Epithelial cell of proximal tubule (primary cell): Measurements from ENCODE around the gene MED13L. TPM values are rescaled to one million over a fixed set of nuclear protein-coding genes. Genes with fewer than 3 reads are reported as not detected.

Source experiments
- DNase-seq: peaks from one replicate; pipeline ENCODE4 v3.0.0-alpha.2; 2011; ENCODE audit warnings: low read depth
- H3K4me3 ChIP-seq: 2 replicates; pipeline ENCODE4 v1.5.1; 2011; ENCODE audit warnings: low read depth, mild to moderate bottlenecking, low read length
- CTCF ChIP-seq: conservative IDR thresholded peaks from 2 replicates; pipeline ENCODE4 v1.5.1; 2012; ENCODE audit warnings: low read depth, mild to moderate bottlenecking, low read length
- total RNA-seq: library from RNA; depleted of rRNA; stranded (reverse); fragments of >200 nt; gene quantifications from 2 replicates; pipeline ENCODE4 v1.2.3, GENCODE V29; 2015

Gene MED13L
- total RNA-seq, 1 donor from 2014 or later = 37.9 TPM

DNA sequence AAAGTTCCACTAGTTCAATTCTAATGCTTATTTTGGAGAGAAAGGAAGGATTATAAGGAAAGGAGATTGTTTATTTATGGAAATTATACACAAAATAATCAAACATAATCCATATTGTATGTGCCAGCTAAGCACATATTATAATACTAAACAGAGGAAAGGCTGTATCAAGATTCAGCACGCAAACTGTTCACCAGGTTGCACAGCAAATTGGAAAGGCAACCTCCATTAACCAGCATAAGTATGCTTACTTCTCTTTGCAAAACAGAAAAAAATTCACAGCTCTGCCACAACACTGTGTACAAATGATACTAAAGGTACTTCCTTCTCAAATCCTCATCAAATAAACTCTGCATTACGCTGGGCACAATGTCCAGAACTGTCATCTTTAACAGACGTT lies 146.3 kb downstream of the MED13L start:
- TF ChIP-seq CTCF = no peak
- H3K4me3 ChIP-seq = no peak overlapping the region
- no peak for DNase-seq

GRCh38 chr12:116130431-116130830 lies 147.1 kb downstream of the MED13L start:
- no peak for TF ChIP-seq CTCF
- DNase-seq = no peak
- H3K4me3 ChIP-seq = no peak overlapping the region

DNA sequence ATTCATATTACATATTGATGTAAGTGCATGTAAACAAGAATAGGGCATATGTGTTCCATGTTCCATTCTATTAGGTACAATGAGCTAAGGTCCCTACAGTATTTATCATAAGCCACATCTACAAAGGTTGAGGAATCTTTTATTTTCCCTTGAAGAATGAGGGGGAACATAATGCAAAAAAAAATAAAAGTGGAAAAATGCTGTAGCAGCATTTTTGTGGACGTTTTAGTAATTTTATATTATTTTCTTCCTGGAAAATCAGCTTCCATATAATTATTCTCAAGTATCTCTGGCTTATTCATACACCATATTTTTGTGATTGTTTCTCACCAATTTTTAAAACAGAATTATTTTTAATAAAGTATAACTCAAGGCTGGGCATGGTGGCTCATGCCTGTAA lies 148.7 kb downstream of the MED13L start:
- no peak for TF ChIP-seq CTCF
- no peak overlapping the region for H3K4me3 ChIP-seq
- DNase-seq = no peak

- H3K4me3 ChIP-seq = no peak overlapping the region
- DNase-seq = no peak
- TF ChIP-seq CTCF = no peak
Measured at GRCh38 chr12:116127859-116128258, 149.6 kb downstream of the MED13L start.

DNA sequence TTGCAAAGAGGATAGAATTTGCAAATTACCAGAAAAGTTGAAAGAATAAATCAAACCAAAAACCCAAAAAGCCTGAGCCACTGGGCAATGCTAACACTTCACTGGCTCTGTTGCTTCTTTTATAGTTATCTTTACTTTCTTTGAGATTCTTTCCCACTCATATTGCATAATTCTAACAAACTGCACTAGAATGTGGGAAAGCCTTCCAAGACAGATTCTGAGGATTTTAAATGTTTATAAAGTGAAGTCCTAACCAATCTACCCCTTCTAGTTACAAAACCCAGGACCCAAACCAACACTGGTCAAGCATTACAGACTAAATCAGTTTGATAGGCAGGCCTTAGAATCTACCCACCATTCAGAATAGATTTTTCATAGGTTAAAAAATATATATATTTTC lies 150.9 kb downstream of the MED13L start:
- no peak overlapping the region for H3K4me3 ChIP-seq
- no peak for TF ChIP-seq CTCF
- no peak for DNase-seq

- no peak overlapping the region for H3K4me3 ChIP-seq
- DNase-seq = no peak
- no peak for TF ChIP-seq CTCF
Measured at GRCh38 chr12:116125956-116126566, 151.4 kb downstream of the MED13L start.

- DNase-seq = no peak
- H3K4me3 ChIP-seq = no peak overlapping the region
- TF ChIP-seq CTCF = no peak
Measured at GRCh38 chr12:116125084-116125483, 152.4 kb downstream of the MED13L start.
